Activated T-cell treated with anti-CD3 and anti-CD28 coated beads for 24 hours (primary cell): ENCODE data around the gene BMERB1.
"Not testable (repeated sequence)": the region's sequence is repeated elsewhere in the genome, so short reads cannot be mapped to it uniquely, and the experiment has no call there.

ENCODE experiments used
- DNase-seq: peaks from one replicate; pipeline ENCODE4 v3.0.0-alpha.2; 2020; ENCODE audit warnings: low read depth

The BMERB1 gene

GRCh38 chr16:15593235-15593634, 158.8 kb downstream of the BMERB1 start:
- DNase-seq: no peak

- DNase-seq: no peak
Observed at GRCh38 chr16:15594711-15595320, 160.4 kb downstream of the BMERB1 start.

DNA sequence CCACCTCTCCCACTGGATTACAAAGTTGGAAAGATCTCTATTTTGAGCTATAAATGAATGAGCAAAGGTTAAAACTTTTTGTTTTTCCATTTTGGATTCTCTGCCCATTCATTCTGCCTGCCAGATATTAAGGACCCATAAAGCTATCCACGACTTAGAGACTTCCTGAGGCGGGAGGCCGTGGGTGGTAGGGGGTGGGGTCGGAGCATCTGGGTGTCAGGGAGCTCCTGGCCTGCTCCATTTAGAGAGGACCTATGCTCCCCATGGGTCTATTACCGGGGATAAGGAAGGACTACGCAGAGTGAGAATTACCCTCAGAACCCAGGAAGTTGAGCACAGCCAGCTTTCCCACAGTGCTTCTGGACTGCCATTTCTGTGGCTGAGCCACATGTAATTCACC, 162.7 kb downstream of the BMERB1 start:
- no peak for DNase-seq

DNA sequence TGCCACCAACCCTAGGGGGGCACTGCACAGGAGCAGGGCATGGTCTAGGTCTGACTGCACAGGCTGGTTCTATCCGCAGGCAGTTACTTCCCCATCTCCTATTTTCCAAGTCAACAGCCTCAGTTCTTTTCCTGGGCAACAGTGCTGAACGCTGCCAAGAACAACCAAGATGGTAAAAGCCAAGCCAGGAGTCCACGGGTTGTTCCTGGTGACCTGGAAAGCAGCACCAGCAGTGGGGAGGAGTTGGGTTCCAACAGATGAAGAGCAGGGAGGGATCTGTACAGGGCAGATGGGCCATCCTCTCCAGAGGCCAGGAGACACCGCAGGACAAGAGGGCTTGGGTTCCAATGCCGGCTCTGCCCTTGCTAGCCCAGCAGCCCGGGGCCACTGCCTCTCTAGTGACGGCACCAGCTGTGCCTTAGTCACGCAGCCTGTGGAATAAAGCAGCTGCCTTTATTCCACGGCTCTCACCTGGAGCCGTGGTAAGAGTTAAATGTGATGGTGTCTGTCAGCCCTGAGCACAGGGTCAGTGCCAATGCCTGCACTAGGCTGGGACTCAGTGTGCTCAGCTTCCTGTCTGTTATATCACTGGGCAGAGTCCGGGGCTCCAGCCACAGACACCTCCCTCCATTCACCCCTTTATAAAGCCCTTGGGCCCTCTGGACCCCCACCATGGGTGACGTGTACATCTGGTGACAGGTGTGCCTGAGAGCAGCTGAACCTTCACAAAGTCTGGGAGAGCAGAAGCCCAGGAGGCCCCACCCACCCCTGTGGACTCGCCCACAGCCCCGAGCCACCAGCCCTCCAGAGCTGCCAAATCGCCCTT, 163.6 kb downstream of the BMERB1 start:
- DNase-seq: no peak

GRCh38 chr16:15598648-15599190, 164.3 kb downstream of the BMERB1 start:
- DNase-seq: no peak

DNA sequence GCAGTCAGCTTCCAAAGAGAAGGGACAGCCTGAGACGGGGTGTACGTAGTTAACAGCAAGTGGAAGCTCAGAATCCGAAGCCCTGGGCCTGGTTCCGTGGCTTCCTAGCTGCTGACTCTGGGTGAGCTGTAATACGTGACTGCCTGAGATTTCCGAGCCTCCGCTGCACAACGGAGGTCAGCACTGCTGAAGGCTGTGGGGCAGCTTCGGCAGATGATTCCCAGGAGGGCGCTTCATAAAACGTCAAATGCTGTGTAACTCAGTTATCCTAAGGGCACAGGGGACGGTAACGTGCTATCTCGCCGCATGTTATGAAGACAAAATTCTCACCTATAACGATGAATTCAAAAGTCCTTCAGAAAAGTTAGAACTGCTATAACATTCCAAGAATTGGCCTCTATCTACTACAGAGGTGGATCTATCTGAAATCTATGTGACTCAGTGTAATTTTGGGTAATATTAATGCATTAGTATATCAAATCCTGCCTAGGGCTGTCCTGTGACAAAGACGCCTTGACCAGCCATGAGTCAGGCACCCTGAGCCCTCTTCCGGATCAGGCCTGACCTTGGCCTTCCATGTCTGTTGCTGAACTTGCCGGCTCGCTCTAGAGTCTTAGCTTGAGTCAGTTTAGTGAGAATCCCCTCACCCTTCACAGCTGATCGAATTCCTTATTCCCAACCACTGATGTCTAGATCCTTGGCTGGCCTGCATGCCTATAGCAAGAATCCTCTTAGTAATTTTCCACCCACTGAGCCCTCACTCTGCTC, 165.1 kb downstream of the BMERB1 start:
- no peak for DNase-seq

GRCh38 chr16:15601212-15601879, 167.0 kb downstream of the BMERB1 start:
- DNase-seq: no peak

DNA sequence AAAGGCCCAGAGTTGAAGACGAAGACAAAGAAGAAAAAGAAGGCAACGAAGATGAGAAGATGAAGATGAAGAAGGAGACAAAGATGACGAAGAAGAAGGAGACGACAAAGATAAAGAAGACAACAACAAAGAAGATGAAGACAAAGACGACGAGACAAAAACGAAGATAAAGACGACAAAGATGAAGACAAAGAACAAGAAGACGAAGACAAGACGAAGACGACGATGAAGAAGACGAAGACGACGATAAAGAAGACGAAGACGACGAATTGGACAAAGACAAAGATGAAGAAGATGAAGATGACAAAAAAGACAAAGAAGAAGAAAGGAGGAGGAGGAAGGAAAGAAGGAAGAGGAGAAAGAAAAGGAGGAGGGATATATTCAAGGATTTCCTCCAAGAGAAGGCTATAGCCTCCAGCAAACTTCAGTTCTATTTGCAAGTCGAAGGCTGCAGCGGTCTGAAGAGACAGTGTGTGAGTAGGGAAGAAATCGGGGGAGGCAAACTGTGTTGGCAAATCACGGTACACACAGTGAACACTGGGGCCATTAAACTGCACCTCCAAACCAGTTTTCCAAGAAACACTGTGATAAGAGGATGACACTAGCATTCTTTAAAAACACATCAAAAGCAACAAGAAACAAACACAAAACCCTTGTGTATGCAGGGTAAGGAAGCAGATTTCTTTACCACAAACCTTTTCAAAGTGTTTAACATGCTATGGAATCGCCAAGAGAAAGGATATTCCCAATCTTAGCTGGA, 168.1 kb downstream of the BMERB1 start:
- no peak for DNase-seq

DNA sequence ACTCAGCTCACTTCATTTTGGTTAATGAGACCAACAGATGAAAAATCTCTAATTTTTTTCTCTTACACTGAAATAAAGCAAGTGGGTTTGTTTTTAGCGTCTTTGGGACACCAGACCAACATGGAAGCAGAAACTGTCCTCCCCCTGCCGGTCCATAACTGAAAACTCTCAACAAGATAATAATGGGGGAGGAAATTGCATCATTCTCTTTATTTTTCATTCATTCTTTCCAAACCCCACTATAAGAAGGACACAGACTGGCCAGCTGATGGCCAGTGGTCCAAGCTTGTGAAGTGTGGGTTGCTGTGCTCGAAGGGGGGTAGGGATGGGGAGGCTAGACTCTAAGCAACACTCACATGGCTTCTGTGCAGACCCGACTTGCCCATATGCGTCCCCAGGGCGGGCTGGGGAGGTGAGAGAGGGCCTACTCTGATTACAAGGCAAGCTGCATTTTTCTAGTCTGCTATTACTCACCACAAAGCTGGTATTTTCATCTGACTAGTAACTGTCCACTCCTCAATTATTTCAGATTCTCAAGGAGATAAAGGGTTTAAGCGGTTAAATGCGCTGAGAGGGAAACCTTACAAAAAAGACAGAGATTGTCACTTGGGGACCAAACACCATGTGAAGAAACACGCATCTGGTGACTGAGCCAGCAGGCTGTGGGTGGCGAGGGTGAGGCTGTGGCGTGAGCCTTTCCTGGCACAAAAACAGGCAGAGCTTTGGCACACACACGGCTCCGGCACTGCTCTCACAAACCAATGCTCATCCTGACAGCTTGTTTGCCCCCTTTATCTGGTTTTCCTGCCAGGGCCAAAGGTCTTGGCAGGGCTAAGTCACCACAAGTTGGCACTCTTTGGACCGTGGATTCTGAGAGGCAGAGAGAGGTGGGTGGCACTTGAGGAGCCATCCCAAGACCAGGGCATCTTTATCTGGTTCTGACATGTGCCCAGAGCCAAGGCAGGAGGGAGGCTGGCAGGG, 170.4 kb downstream of the BMERB1 start:
- no peak for DNase-seq

GRCh38 chr16:15605839-15606517, 171.6 kb downstream of the BMERB1 start:
- DNase-seq: no peak

- no peak for DNase-seq
Observed at GRCh38 chr16:15606518-15607220, 172.3 kb downstream of the BMERB1 start.

DNA sequence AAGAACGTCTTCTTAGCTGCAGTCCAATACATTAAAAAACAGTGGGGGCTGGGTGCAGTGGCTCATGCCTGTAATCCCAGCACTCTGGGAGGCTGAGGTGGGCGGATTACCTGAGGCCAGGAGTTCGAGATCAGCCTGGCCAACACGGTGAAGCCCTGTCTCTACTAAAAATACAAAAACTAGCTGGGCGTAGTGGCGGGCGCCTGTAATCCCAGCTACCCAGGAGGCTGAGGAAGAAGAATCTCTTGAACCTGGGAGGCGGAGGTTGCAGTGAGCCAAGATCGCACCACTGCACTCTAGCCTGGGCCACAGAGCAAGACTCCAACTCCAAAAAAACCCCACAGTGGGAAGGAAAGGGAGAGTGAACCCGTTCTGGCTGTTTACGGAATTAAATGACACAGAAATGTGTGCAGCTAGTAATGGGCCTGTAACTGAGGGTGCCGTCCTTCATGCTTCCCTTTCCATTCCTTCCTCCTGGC, 172.9 kb downstream of the BMERB1 start:
- DNase-seq: not testable (repeated sequence)

GRCh38 chr16:15607700-15608396, 173.5 kb downstream of the BMERB1 start:
- DNase-seq: no peak

DNA sequence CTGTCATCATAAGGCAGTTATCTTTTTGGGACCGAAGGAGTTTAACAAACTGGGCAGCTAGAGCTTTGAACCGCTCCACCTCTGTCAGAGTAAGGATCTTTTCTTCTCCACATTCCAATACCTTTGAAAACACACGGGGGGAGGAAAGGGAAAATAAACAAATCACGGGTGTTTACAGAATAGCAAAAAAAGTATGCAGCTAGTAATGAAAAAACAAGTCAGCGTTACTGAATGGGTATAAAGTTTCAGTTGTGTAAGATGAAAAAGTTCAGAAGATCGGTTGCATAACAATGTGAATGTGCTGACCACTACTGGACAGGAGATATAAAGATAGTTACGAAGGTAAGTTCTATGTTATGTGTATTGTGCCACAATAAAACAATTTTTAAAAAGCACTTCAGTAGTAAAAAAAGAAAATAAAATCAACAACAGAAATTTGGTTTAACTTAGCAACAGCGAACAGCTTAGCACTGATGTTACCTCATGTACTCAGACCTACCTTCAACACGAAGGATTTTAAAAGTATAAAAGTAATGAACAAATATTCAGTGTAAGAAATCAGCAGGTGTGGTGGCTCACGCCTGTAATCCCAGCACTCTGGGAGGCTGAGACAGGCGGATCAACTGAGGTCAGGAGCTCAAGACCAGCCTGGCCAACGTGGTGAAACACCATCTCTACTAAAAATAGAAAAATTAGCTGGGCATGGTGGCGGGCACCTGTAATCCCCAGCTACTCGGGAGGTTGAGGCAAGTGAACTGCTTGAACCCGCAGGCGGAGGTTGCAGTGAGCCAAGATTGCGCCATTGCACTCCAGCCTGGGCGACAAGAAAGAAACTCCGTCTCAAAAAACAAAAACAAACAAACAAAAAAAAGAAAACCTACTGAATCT, 174.3 kb downstream of the BMERB1 start:
- no peak for DNase-seq

DNA sequence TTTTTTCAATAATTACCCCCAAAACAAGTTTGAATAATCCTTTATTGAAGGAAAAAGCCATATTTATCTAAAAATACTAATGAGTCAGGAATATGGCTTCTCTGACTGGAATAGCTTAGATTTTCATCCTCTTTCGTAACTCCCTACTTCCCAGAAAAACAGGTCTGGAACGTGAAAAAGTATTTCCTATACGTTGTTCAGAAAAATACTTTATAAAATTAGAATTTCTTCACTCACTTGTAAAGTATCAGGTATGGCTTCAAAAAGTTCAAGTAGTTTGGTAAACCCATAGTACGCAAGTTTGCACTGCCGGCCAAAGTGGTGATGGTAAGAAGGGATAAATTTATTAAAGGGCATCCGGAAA, 174.9 kb downstream of the BMERB1 start:
- no peak for DNase-seq

DNA sequence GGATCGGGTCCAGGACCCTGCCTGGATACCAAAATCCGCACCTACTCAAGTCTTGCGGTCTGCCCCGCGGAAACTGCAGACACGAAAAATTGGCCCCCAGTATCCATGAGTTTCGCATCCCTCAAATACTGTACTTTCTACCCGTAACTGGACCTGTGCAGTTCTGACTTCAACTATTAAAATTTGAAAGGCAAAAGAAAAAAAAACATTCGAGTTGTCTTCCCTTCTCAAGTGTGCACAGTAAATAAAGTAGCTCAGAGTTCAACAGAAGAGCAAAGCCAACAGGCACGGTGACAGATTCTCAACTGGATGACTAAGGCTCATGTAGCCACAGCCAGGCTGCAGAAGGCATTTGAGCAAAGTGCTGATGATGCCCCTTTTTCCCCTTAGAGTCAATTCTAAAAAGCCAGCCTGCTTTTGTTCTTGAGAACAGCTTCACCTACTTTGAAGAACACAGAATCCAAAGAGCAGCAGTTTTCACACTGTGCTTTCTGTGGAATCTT, 176.0 kb downstream of the BMERB1 start:
- no peak for DNase-seq

GRCh38 chr16:15611610-15612009, 177.2 kb downstream of the BMERB1 start:
- no peak for DNase-seq
